ENCODE data around the gene RBMS3. TPM values are rescaled to one million over a fixed set of nuclear protein-coding genes. Genes with fewer than 3 reads are reported as not detected.

RBMS3 gene
- total and polyA plus RNA-seq, 2 of the 13 experiments (the other 11 are each of a cell fraction or from before 2014, with no cell fraction given) = not detected

GRCh38 chr3:29903600-29903999 is 622.7 kb downstream of the RBMS3 start:
- POLR2A ChIA-PET = no interaction called here
- intact Hi-C loops (cut with micrococcal nuclease; ENCODE audit: unreplicated experiment) (no loop called here), in situ Hi-C loops (cut with HindIII; ENCODE audit: extremely low pct_ligation_motif_present, low pct_unique_long_range_greater_than_20kb) (no loop called here)
- no peaks in the 10 kb centered on the region for H3K79me2 ChIP-seq (ENCODE audit: insufficient read depth, low read length)
- H3K27me3 ChIP-seq (ENCODE audit: control insufficient read depth in 1 of 2, insufficient read depth in 2 of 2, low read length in 2 of 2) = no peaks in the 10 kb centered on the region
- TF ChIP-seq ZNF451 (CRISPR knock-in tag; IDR thresholded peaks at IDR 0.05) (no peak), NONO (IDR thresholded peaks at IDR 0.05) (no peak), NONO (CRISPR knock-in tag; conservative IDR thresholded peaks at IDR 0.05) (no peak), RAD21 (CRISPR knock-in tag; IDR thresholded peaks at IDR 0.05) (no peak), RNF2 (conservative IDR thresholded peaks at IDR 0.05; ENCODE audit: low read depth) (no peak)
- H3K4me1 ChIP-seq (ENCODE audit: insufficient read depth, low read length) = no peaks in the 10 kb centered on the region
- no peak for FAIRE-seq
- H3K27ac ChIP-seq (ENCODE audit: extremely low read length, insufficient read depth, low read length) = no peak overlapping the region
- ATAC-seq = no peak
- no peaks in the 10 kb centered on the region for H4K20me1 ChIP-seq (ENCODE audit: insufficient read depth, low read length)
- no peak overlapping the region for H2AFZ ChIP-seq (ENCODE audit: low read length)
- H3K4me2 ChIP-seq (ENCODE audit: low read depth, low read length) = no peak overlapping the region
- H3K9ac ChIP-seq (ENCODE audit: insufficient read depth, low read depth, low read length) = no peak overlapping the region
- no TSS peak for BruUV-seq (replicated peaks)
- no peaks in the 10 kb centered on the region for H3K9me3 ChIP-seq (ENCODE audit: low read length)
- H3K4me3 ChIP-seq (replicated peaks in 1 of 3; ENCODE audit: insufficient read depth in 1 of 3, low read depth in 2 of 3, low read length in 3 of 3) = no peak overlapping the region
- CTCF ChIA-PET (ENCODE audit: low intra/inter-chr PET ratio, low total read pairs) = no interaction called here
- 0% methylated on average over 1 of the region's 1 CpG for WGBS (ENCODE audit: low lambda C conversion rate)
- H3K36me3 ChIP-seq (replicated peaks in 1 of 2; ENCODE audit: control insufficient read depth in 1 of 2, insufficient read depth in 2 of 2, low read length in 2 of 2) = no peaks in the 10 kb centered on the region
- no peak for DNase-seq (ENCODE audit: low spot score)

DNA sequence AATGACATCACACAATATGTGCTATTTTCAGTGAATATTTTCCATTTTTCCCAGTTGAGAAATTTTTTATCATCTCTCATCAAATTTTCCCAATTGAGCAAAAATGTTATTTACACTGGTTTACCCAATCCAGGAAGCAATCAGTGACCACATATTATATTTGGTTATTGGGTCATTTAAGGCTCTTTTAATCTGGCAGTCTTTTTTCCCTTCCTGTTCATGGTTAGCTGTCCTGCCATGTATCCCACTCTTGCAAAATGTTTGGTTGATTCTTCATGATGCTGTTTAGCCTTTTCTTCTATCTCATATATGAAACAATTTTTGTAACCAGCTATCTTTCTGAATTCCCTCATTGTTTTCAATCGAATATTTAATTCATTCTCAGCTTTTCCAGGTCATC is 626.0 kb downstream of the RBMS3 start:
- Histone ChIP-seq H3K27ac (ENCODE audit: extremely low read length, insufficient read depth, low read length) (no peak overlapping the region), H4K20me1 (ENCODE audit: insufficient read depth, low read length) (no peaks in the 10 kb centered on the region), H3K36me3 (replicated peaks in 1 of 2; ENCODE audit: control insufficient read depth in 1 of 2, insufficient read depth in 2 of 2, low read length in 2 of 2) (no peaks in the 10 kb centered on the region), H3K9ac (ENCODE audit: insufficient read depth, low read depth, low read length) (no peak overlapping the region), H3K4me2 (ENCODE audit: low read depth, low read length) (no peak overlapping the region), H3K79me2 (ENCODE audit: insufficient read depth, low read length) (no peaks in the 10 kb centered on the region), H3K4me3 (replicated peaks in 1 of 3; ENCODE audit: insufficient read depth in 1 of 3, low read depth in 2 of 3, low read length in 3 of 3) (no peak overlapping the region), H3K4me1 (ENCODE audit: insufficient read depth, low read length) (no peaks in the 10 kb centered on the region), H3K9me3 (ENCODE audit: low read length) (no peaks in the 10 kb centered on the region), H3K27me3 (ENCODE audit: control insufficient read depth in 1 of 2, insufficient read depth in 2 of 2, low read length in 2 of 2) (no peaks in the 10 kb centered on the region), H2AFZ (ENCODE audit: low read length) (no peak overlapping the region)
- BruUV-seq (replicated peaks) = no TSS peak
- DNase-seq (ENCODE audit: low spot score) (no peak), FAIRE-seq (no peak), ATAC-seq (no peak)
- ChIA-PET CTCF (ENCODE audit: low intra/inter-chr PET ratio, low total read pairs) (no interaction called here), POLR2A (no interaction called here)
- in situ Hi-C loops (cut with HindIII; ENCODE audit: extremely low pct_ligation_motif_present, low pct_unique_long_range_greater_than_20kb) = no loop called here
- 0% methylated on average over 1 of the region's 1 CpG for WGBS (ENCODE audit: low lambda C conversion rate)
- intact Hi-C loops (cut with micrococcal nuclease; ENCODE audit: unreplicated experiment) = no loop called here
- no peak for TF ChIP-seq ZNF337 (CRISPR knock-in tag; IDR thresholded peaks at IDR 0.05; ENCODE audit: borderline replicate concordance, low read depth)
- no peak for TF ChIP-seq HMG20B (CRISPR knock-in tag; conservative IDR thresholded peaks at IDR 0.05)
- no peak for TF ChIP-seq AGO1 (IDR thresholded peaks at IDR 0.05; ENCODE audit: low read depth, low read length, poor library complexity, severe bottlenecking)
- TF ChIP-seq TSC22D2 (CRISPR knock-in tag; IDR thresholded peaks at IDR 0.05; ENCODE audit: borderline replicate concordance) = no peak
- TF ChIP-seq ZNF331 (CRISPR knock-in tag; IDR thresholded peaks at IDR 0.05) = no peak
- TF ChIP-seq GABPB1 (CRISPR knock-in tag; IDR thresholded peaks at IDR 0.05) = no peak
- TF ChIP-seq TEF (CRISPR knock-in tag; IDR thresholded peaks at IDR 0.05) = no peak
- TF ChIP-seq ZNF556 (CRISPR knock-in tag; IDR thresholded peaks at IDR 0.05; ENCODE audit: borderline replicate concordance) = no peak
- TF ChIP-seq ZNF205 (CRISPR knock-in tag; IDR thresholded peaks at IDR 0.05) = no peak
- TF ChIP-seq FOSL1 (CRISPR knock-in tag; IDR thresholded peaks at IDR 0.05; ENCODE audit: borderline replicate concordance) = no peak
- no peak for TF ChIP-seq GPN1 (CRISPR knock-in tag; IDR thresholded peaks at IDR 0.05; ENCODE audit: borderline replicate concordance)
- no peak for TF ChIP-seq HNRNPH1 (optimal IDR thresholded peaks at IDR 0.05; ENCODE audit: low read depth, low read length)
- TF ChIP-seq ZNF460 (CRISPR knock-in tag; IDR thresholded peaks at IDR 0.05; ENCODE audit: borderline replicate concordance) = no peak
- TF ChIP-seq ZXDC (CRISPR knock-in tag; IDR thresholded peaks at IDR 0.05) = no peak
